ENCODE measurements around the gene TRABD.

The TRABD gene

DNA sequence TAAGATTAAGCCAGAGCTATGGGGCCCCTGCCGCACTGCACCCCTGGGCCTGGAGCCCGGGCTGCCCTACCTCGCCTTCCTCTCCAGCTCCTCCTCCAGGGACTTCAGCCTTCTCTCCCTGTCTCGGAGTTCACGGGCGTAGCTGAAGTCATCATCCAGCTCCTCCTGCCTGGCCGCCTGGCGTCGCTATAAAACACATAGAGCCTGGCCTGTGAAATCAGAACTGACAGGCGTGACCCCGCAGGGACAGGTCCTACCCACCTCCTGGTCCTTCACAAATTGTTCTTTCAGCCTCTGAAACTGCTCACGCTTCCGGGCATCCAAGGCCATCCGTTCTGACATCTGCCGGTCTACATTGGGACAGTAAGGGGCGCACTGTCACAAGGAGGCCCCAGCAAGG, 38.4 kb downstream of the TRABD start:
- H3K36me3 ChIP-seq (ENCODE audit: control insufficient read depth in 2 of 2, insufficient read depth in 2 of 2, low read length in 2 of 2), result peaks cover 43 to 63% of the 10 kb centered on the region in 2 donors
- no peaks in the 10 kb centered on the region for H3K9me3 ChIP-seq (ENCODE audit: control insufficient read depth in 2 of 2, low read length in 2 of 2)
- no peak overlapping the region for H3K4me3 ChIP-seq (ENCODE audit: low read length in 2 of 2)
- H3K27me3 ChIP-seq (ENCODE audit: control insufficient read depth in 1 of 2, insufficient read depth in 2 of 2, low read length in 2 of 2), result no peaks in the 10 kb centered on the region
- no peak overlapping the region for H3K9ac ChIP-seq (ENCODE audit: low read length in 2 of 2)
- H3K4me1 ChIP-seq (ENCODE audit: control insufficient read depth, insufficient read depth, low read length), result peaks cover 11% of the 10 kb centered on the region
- H3K27ac ChIP-seq (ENCODE audit: low read length), result no peak overlapping the region

DNA sequence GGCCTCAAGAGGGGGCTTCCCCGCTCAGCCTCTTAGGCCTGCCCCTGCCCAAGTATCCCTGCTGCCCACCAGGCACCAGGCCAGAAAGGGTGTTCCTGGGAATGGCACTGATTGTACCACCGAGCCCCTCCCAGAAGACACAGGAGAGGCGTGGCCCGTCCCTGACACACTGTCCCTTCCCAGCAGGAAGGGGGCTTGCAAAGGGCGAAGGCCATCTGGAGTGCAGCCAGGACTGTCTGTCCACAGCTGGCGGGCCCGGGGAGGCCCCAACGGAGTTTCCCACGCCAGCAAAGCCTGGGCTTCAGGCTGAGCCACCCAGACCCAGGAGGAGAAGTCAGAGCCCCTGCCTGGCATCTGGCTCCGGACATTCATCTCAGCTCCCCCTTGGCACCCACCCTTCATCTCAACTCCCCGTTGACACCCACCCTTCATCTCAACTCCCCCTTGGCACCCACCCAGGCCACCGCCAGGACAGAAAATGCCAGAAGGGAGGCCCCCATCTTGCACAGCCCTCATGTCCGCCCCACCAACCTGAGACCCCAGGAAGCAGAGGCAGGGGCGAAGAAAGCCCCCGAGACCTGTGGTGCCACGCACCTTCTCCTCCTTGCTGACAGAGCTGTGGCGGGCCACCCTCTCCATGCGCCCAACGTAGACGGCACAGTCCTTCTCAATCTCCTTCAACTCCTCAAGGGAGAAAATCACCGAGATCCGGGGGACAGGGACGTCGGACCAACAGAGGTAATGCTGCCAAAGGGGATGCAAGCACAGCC, 39.7 kb downstream of the TRABD start:
- no peak overlapping the region for H3K4me3 ChIP-seq (ENCODE audit: low read length in 2 of 2)
- peaks cover 49 to 62% of the 10 kb centered on the region in 2 donors for H3K36me3 ChIP-seq (ENCODE audit: control insufficient read depth in 2 of 2, insufficient read depth in 2 of 2, low read length in 2 of 2)
- no peak overlapping the region for H3K9ac ChIP-seq (ENCODE audit: low read length in 2 of 2)
- H3K9me3 ChIP-seq (ENCODE audit: control insufficient read depth in 2 of 2, low read length in 2 of 2), result no peaks in the 10 kb centered on the region
- no peaks in the 10 kb centered on the region for H3K27me3 ChIP-seq (ENCODE audit: control insufficient read depth in 1 of 2, insufficient read depth in 2 of 2, low read length in 2 of 2)
- H3K4me1 ChIP-seq (ENCODE audit: control insufficient read depth, insufficient read depth, low read length), result no peaks in the 10 kb centered on the region
- H3K27ac ChIP-seq (ENCODE audit: low read length), result no peak overlapping the region

DNA sequence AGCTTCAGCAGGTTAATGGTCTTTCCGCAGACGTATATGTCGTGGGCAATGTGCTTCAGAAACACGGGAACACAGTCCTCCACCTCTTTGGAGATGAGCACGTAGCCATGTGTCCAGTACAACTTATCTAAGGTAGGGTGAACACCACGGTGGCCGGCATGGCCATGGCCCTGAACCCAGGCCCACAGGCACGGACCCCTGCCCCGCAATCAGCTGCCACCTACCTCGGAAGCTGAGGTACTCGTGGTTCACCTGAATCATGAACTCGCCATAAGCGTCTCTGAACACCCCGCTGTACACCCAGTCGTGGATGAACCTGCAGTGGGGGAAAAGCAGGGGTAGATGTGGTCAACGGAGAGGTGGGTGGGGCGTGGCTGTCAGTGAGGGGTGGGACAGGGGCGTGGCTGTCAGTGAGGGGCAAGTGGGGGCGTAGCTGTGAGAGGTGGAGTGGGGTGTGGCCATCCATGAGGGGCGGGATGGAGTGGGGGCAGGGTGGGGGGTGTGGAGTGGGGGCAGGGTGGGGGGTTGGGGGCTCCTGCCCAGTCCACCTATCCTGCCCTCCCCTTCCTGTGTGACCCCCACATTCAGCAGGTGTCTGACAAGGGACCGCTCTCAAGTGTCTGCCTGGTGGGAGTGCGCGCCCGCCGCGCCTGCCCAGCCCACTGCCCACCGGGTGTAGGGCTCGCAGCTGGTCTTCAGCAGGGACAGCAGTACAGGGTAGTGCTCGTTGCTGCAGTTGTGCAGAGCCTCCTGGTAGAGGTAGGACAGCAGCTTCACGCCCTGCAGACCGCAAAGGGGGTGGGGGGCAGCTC, 40.6 kb downstream of the TRABD start:
- H3K4me1 ChIP-seq (ENCODE audit: control insufficient read depth, insufficient read depth, low read length), result no peaks in the 10 kb centered on the region
- peaks cover 40 to 53% of the 10 kb centered on the region in 2 donors for H3K36me3 ChIP-seq (ENCODE audit: control insufficient read depth in 2 of 2, insufficient read depth in 2 of 2, low read length in 2 of 2)
- no peak overlapping the region for H3K9ac ChIP-seq (ENCODE audit: low read length in 2 of 2)
- H3K4me3 ChIP-seq (ENCODE audit: low read length in 2 of 2), result no peak overlapping the region
- H3K27ac ChIP-seq (ENCODE audit: low read length), result no peak overlapping the region
- H3K27me3 ChIP-seq (ENCODE audit: control insufficient read depth in 1 of 2, insufficient read depth in 2 of 2, low read length in 2 of 2), result no peaks in the 10 kb centered on the region
- no peaks in the 10 kb centered on the region for H3K9me3 ChIP-seq (ENCODE audit: control insufficient read depth in 2 of 2, low read length in 2 of 2)

DNA sequence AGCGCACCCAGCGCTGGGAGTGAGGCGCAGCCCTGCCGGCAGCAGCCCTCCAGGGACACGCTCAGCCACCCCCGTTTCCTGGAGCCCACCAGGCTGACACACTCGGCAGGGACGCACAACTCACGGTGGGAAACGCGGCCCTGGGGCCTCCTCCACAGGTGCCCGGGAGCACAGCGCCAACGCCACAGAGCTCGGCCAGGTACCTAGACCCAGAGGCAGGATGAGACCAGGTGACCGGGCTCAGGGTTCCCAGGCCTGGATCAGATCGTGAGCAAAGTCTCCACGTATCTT, 41.1 kb downstream of the TRABD start:
- Histone ChIP-seq H3K27ac (ENCODE audit: low read length) (no peak overlapping the region), H3K36me3 (ENCODE audit: control insufficient read depth in 2 of 2, insufficient read depth in 2 of 2, low read length in 2 of 2) (peaks cover 37 to 47% of the 10 kb centered on the region in 2 donors), H3K27me3 (ENCODE audit: control insufficient read depth in 1 of 2, insufficient read depth in 2 of 2, low read length in 2 of 2) (no peaks in the 10 kb centered on the region)

DNA sequence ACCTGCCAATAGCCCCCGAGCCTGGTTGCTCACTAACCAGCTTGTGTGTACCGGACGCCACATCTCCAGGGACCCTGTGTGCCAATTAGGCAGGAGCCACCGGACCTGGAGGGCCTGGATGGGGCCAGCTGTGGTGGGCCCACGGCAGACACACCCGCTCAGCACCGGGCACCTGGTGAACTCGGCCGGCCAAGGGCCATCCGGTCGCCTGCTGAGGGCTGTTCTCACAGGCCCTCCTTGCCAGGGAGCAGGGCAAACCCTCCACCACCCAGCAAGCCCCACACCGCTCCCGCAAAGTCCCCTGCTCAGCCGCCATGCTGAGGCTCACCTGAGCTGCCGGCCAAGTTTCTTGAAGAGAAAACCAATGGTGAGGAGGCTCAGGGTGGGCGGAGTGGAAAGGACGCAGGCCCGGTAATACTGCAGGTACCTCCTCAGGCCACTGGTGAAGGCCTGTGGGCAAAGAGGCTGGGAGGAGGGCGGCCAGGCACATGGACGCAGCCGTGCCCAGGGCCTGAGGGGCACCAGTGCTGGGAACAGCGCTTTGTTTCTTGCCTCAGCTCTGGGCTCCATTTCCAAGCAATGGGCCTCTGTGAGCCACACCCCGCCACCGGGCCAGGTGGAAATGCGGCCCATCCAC, 42.0 kb downstream of the TRABD start:
- Histone ChIP-seq H3K4me1 (ENCODE audit: control insufficient read depth, insufficient read depth, low read length) (no peaks in the 10 kb centered on the region), H3K9me3 (ENCODE audit: control insufficient read depth in 2 of 2, low read length in 2 of 2) (no peaks in the 10 kb centered on the region), H3K36me3 (ENCODE audit: control insufficient read depth in 2 of 2, insufficient read depth in 2 of 2, low read length in 2 of 2) (peaks cover 30 to 39% of the 10 kb centered on the region in 2 donors), H3K27ac (ENCODE audit: low read length) (no peak overlapping the region), H3K4me3 (ENCODE audit: low read length in 2 of 2) (no peak overlapping the region), H3K9ac (ENCODE audit: low read length in 2 of 2) (no peak overlapping the region), H3K27me3 (ENCODE audit: control insufficient read depth in 1 of 2, insufficient read depth in 2 of 2, low read length in 2 of 2) (no peaks in the 10 kb centered on the region)

More for the DNA sequence above, 41.1 kb downstream of the TRABD start:
- no peak overlapping the region for H3K9ac ChIP-seq (ENCODE audit: low read length in 2 of 2)
- no peak overlapping the region for H3K4me3 ChIP-seq (ENCODE audit: low read length in 2 of 2)
- no peaks in the 10 kb centered on the region for H3K9me3 ChIP-seq (ENCODE audit: control insufficient read depth in 2 of 2, low read length in 2 of 2)
- no peaks in the 10 kb centered on the region for H3K4me1 ChIP-seq (ENCODE audit: control insufficient read depth, insufficient read depth, low read length)

DNA sequence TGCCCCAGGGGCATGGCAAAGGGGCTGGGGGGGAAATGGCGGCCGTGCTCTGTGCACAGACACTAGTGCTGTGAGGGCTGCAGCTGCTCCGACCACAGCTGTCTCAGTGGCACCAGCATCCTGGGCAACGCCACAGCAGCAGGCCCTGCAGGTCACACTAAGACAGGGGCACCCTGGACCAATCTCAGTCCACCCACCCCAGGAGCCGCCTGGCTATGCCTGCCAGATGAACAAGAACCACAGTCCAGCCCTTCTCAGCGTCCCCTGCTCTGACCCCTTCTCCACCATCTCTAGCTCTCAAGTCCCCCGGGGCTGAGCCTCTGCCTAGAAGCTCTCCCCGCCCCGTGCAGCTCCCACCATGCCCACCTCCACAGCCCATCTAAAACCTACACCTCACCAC, 42.7 kb downstream of the TRABD start:
- Histone ChIP-seq H3K4me3 (ENCODE audit: low read length in 2 of 2) (no peak overlapping the region), H3K9ac (ENCODE audit: low read length in 2 of 2) (no peak overlapping the region), H3K27ac (ENCODE audit: low read length) (no peak overlapping the region), H3K27me3 (ENCODE audit: control insufficient read depth in 1 of 2, insufficient read depth in 2 of 2, low read length in 2 of 2) (no peaks in the 10 kb centered on the region), H3K36me3 (ENCODE audit: control insufficient read depth in 2 of 2, insufficient read depth in 2 of 2, low read length in 2 of 2) (peaks cover 30 to 34% of the 10 kb centered on the region in 2 donors), H3K9me3 (ENCODE audit: control insufficient read depth in 2 of 2, low read length in 2 of 2) (no peaks in the 10 kb centered on the region), H3K4me1 (ENCODE audit: control insufficient read depth, insufficient read depth, low read length) (no peaks in the 10 kb centered on the region)

DNA sequence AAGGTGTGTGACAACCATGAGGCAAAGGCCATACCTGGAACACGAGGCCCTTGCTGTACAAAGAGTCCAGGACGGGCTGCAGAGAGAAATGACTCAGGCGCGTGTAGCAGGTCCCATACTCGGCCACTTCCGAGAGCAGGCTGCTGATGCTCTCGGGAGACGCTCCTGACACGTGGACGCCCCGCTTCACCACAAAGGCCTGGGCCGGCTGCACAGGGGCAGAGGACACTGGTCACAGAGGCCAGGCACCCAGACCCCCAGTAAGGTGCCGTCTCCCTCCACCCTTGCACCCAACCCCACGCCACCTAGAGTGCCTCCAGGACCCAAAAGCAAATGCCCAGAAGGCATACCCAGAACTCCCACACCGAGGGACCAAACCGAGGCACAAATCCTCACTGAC, 43.7 kb downstream of the TRABD start:
- H3K36me3 ChIP-seq (ENCODE audit: control insufficient read depth in 2 of 2, insufficient read depth in 2 of 2, low read length in 2 of 2), result peaks cover 22 to 27% of the 10 kb centered on the region in 2 donors
- H3K27ac ChIP-seq (ENCODE audit: low read length), result no peak overlapping the region
- no peaks in the 10 kb centered on the region for H3K4me1 ChIP-seq (ENCODE audit: control insufficient read depth, insufficient read depth, low read length)
- no peaks in the 10 kb centered on the region for H3K9me3 ChIP-seq (ENCODE audit: control insufficient read depth in 2 of 2, low read length in 2 of 2)
- H3K27me3 ChIP-seq (ENCODE audit: control insufficient read depth in 1 of 2, insufficient read depth in 2 of 2, low read length in 2 of 2), result no peaks in the 10 kb centered on the region
- no peak overlapping the region for H3K9ac ChIP-seq (ENCODE audit: low read length in 2 of 2)
- H3K4me3 ChIP-seq (ENCODE audit: low read length in 2 of 2), result no peak overlapping the region

DNA sequence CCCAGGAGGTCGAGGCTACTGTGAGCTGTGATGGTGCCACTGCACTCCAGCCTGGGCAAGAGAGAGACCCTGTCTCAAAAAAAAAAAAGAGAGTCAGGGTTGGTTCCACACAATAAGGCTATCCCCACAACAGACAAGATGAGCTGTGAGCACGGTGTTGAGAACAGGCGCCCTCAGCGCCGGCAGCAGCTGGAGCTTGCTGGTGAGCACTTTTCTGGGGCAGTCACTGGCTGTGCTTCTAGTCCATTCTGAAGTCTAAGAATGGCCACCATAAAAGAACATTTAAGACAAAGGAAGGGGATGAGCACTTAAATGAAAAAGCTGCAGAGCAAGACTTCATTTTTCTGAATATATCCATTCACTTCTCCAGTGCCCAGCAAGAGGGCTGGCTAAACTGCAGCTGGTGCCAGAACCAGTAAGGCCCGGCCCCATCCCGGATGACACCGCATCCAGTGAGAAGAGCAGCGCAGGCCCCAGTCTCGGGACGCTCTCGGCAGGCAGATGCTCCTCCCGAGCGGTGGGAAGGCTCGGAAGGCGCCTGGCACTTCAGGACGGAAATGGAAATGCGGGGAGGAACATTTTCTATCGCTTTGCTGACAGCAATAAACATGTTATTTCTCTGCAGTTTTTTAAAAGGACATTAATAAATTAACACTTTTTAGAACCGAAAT, 46.9 kb downstream of the TRABD start:
- Histone ChIP-seq H3K27me3 (ENCODE audit: control insufficient read depth in 1 of 2, insufficient read depth in 2 of 2, low read length in 2 of 2) (no peaks in the 10 kb centered on the region), H3K9me3 (ENCODE audit: control insufficient read depth in 2 of 2, low read length in 2 of 2) (no peaks in the 10 kb centered on the region), H3K4me1 (ENCODE audit: control insufficient read depth, insufficient read depth, low read length) (no peaks in the 10 kb centered on the region), H3K4me3 (ENCODE audit: low read length in 2 of 2) (no peak overlapping the region), H3K9ac (ENCODE audit: low read length in 2 of 2) (no peak overlapping the region), H3K27ac (ENCODE audit: low read length) (no peak overlapping the region), H3K36me3 (ENCODE audit: control insufficient read depth in 2 of 2, insufficient read depth in 2 of 2, low read length in 2 of 2) (peaks cover 9 to 16% of the 10 kb centered on the region in 2 donors)

DNA sequence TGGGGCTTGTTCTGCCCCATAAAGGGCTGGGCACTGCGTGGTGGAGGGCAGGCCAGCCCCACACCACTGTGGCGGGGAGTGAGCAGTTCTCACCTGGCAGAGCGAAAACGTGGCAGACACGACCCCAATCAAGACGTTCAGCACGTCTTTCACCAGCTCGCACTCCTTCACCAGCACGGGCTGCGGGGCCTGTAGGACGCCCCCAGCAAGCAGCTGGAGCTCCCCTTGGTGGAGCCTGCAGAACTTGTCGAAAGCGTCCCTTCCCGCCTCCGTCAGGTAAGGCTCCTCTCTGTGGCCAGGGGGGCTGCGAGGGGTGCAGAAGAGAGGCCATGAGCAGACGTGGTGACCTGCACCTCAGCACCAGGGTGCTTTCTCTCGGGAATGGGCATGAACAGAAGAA, 47.5 kb downstream of the TRABD start:
- no peak overlapping the region for H3K27ac ChIP-seq (ENCODE audit: low read length)
- no peaks in the 10 kb centered on the region for H3K27me3 ChIP-seq (ENCODE audit: control insufficient read depth in 1 of 2, insufficient read depth in 2 of 2, low read length in 2 of 2)
- H3K36me3 ChIP-seq (ENCODE audit: control insufficient read depth in 2 of 2, insufficient read depth in 2 of 2, low read length in 2 of 2), result peaks cover 9 to 14% of the 10 kb centered on the region in 2 donors
- no peak overlapping the region for H3K4me3 ChIP-seq (ENCODE audit: low read length in 2 of 2)
- H3K9me3 ChIP-seq (ENCODE audit: control insufficient read depth in 2 of 2, low read length in 2 of 2), result no peaks in the 10 kb centered on the region
- no peaks in the 10 kb centered on the region for H3K4me1 ChIP-seq (ENCODE audit: control insufficient read depth, insufficient read depth, low read length)
- no peak overlapping the region for H3K9ac ChIP-seq (ENCODE audit: low read length in 2 of 2)

DNA sequence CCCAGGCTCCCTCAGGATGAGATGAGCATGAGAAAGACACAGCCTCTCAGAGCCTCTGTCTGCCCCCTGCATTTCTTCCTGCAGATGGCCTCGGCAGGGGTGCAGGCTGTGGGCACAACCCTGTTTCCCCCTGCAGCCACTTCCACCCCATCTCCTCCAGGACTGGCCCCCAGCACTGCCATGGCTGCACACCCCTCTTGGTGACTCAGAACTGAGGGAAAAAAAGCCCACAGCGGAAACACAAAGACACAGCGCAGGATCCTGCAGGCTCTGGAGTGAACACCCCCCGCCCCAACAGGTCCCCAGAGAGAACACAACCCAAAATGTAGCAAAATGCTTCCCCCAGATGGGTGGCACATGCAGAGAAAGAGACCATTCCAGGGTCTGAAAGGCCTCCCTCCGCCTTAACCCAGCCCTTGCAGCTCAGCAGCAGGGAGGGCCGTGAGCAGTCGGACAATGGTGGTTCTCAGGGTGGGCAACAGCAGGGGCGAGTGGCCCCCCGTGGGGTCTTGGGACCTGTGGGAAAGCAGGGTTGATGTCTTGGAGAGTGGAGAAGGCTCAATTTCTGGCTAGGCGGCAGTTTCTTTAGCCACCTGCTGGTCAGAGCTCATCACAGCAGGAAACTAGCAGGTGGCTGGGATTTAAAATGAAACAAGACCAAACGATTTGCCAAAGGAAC, 51.2 kb downstream of the TRABD start:
- Histone ChIP-seq H3K9me3 (ENCODE audit: control insufficient read depth in 2 of 2, low read length in 2 of 2) (no peaks in the 10 kb centered on the region), H3K4me3 (ENCODE audit: low read length in 2 of 2) (no peak overlapping the region), H3K27me3 (ENCODE audit: control insufficient read depth in 1 of 2, insufficient read depth in 2 of 2, low read length in 2 of 2) (no peaks in the 10 kb centered on the region), H3K27ac (ENCODE audit: low read length) (no peak overlapping the region), H3K9ac (ENCODE audit: low read length in 2 of 2) (no peak overlapping the region), H3K4me1 (ENCODE audit: control insufficient read depth, insufficient read depth, low read length) (peaks cover 10% of the 10 kb centered on the region), H3K36me3 (ENCODE audit: control insufficient read depth in 2 of 2, insufficient read depth in 2 of 2, low read length in 2 of 2) (peaks cover 5 to 20% of the 10 kb centered on the region in 2 donors)

Measured in stomach smooth muscle (tissue), 2 donors.